GM19023 (cell line): Measurements from ENCODE around the gene GLUL.
"Not testable (repeated sequence)": the region's sequence is repeated elsewhere in the genome, so short reads cannot be mapped to it uniquely, and the experiment has no call there.

Source experiments
- ATAC-seq: cut with Tn5 transposase; IDR thresholded peaks from one replicate; pipeline ENCODE4 v1.9.1; 2021; ENCODE audit warnings: mild to moderate bottlenecking, moderate library complexity; ENCODE audit not compliant: unreplicated experiment

The GLUL gene

GRCh38 chr1:182395906-182396305 is 4.3 kb upstream of the GLUL start:
- no peak for ATAC-seq

- no peak for ATAC-seq
Measured at GRCh38 chr1:182394055-182394775, 2.6 kb upstream of the GLUL start.

GRCh38 chr1:182392050-182393028 is 749 bp upstream of the GLUL start:
- ATAC-seq: peak; percentile 16

GRCh38 chr1:182391028-182391361 is 595 bp downstream of the GLUL start:
- ATAC-seq: peak; percentile 0

GRCh38 chr1:182389619-182390047 is 2.0 kb downstream of the GLUL start:
- ATAC-seq: no peak

- ATAC-seq: no peak
Measured at GRCh38 chr1:182388392-182389134, 3.0 kb downstream of the GLUL start.

GRCh38 chr1:182387566-182387965 is 4.0 kb downstream of the GLUL start:
- ATAC-seq: no peak

GRCh38 chr1:182386980-182387379 is 4.6 kb downstream of the GLUL start:
- ATAC-seq: no peak

- no peak for ATAC-seq
Measured at GRCh38 chr1:182385885-182386853, 5.4 kb downstream of the GLUL start.

- ATAC-seq: no peak
Measured at GRCh38 chr1:182384387-182384960, 7.1 kb downstream of the GLUL start.

- ATAC-seq: no peak
Measured at GRCh38 chr1:182383934-182384333, 7.7 kb downstream of the GLUL start.

- no peak for ATAC-seq
Measured at GRCh38 chr1:182383037-182383661, 8.4 kb downstream of the GLUL start.

- no peak for ATAC-seq
Measured at GRCh38 chr1:182381962-182382819, 9.4 kb downstream of the GLUL start.

GRCh38 chr1:182380199-182380598 is 11.4 kb downstream of the GLUL start:
- ATAC-seq: no peak

GRCh38 chr1:182379781-182380180 is 11.8 kb downstream of the GLUL start:
- not testable (repeated sequence) for ATAC-seq

GRCh38 chr1:182376936-182377574 is 14.5 kb downstream of the GLUL start:
- no peak for ATAC-seq

GRCh38 chr1:182374101-182374834 is 17.3 kb downstream of the GLUL start:
- ATAC-seq: no peak
